ENCODE data around the gene METTL2B.

Gene METTL2B, protein sequence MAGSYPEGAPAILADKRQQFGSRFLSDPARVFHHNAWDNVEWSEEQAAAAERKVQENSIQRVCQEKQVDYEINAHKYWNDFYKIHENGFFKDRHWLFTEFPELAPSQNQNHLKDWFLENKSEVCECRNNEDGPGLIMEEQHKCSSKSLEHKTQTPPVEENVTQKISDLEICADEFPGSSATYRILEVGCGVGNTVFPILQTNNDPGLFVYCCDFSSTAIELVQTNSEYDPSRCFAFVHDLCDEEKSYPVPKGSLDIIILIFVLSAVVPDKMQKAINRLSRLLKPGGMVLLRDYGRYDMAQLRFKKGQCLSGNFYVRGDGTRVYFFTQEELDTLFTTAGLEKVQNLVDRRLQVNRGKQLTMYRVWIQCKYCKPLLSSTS

DNA sequence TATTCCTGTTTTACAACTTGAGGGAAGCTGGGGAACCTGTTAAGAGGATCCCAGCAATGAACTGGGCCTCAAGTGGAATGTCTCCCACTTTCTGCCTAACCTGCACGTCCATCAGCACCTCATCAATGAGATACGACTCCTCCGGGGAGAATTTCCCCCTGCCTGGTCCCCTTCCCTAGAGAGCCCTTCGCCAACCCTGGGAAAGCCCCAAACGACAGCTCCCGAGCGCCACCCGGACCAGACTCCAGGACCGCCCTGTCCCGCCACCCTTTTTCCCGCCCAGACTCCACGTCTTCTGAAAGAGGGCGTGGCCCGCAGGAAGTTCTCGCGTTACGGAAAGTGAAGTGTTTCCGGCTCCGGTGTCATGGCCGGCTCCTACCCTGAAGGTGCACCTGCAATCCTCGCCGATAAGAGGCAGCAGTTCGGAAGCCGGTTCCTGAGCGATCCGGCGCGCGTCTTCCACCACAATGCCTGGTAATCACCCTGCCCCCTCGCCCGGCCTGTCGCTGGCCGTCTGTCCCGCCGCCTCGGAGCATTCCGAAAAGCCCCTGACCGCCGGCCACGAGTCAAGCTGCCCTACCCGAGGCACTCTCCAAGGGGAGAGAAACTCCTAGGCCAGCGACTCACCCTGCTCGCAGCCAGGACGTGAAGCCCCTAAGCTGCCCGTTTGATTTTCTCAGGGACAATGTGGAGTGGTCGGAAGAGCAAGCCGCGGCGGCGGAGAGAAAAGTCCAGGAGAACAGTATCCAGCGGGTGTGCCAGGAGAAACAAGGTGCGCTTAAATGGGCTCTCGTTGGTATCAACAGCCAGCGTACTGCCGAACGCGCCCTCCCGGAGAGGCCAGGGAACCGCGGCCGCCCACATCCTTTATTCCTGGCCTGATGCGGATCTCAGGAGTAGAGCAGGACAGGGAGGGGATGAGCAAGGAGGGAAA is at the start of gene METTL2B:
Gene METTL2B (plus strand): TSS at position 347 of the 934 bp plus-strand sequence. CDS start 18 bp downstream, at position 365.
- peak; percentile 78 for DNase-seq (ENCODE audit: low read depth)

DNA sequence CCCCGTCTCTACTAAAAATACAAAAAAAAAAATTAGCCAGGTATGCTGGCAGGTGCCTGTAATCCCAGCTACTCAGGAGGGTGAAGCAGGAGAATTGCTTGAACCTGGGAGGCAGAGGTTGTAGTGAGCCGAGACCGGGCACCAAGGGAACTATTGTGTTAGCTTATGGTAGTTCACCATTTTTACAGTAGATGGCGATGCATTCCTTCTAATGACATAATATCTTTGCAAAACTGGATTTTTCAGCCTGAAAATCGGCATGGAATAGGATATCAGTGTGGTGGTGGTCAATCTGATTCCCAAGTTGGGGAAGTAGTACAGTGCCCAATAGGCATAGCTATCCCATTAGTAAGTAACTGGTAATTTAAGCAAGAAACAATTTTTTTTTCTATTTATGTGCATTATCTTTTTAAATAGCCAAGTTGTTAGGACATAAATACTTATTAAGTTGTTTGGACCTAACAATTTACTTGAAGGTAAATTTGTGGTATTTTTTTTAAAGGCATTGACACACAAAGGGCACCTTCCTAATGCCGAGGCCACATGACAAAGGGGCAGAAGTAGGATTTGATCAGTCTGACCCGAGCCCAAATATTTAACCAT is 49.2 kb upstream of the METTL2B start:
- peak; percentile 50 for DNase-seq (ENCODE audit: low read depth)

DNA sequence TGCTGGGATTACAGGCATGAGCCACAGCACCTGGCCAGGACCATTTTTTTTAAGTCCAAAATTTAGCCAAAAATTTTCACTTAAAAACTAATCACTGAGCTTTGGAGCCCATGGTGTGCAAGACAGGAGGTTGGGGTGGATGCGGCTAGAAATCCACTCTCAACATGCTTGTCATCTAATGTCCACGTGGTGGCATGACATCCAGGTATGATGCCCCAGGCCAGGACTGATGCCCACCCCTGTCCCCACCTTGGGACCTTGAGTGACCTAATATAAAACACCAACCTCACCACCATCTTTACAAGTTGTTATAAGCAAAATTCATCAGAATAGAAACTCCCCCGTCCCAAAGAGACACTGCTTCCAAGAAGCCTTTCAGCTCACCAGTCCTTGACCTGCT is 46.3 kb upstream of the METTL2B start:
- no peak for DNase-seq (ENCODE audit: low read depth)

DNA sequence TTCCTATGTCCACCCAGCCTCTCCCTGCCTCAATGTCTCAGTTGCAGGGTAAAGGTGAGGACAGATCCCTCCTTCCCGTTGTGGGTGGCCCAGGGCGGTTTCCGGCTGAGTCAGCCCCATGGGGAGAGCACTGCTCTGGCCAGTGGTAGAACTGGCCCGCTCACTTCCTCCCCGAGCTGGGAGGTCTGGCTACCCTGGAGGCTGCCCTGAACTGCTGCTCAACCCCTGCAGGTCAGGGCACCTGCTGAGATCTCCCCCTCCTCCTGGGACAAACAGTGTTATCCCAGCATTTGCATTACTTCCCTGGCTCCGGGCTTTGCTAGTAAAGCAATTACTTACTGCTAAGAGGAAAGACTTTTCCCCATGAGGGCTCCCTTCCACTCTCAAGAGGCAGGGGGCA is 45.3 kb upstream of the METTL2B start:
- DNase-seq (ENCODE audit: low read depth) = no peak

DNA sequence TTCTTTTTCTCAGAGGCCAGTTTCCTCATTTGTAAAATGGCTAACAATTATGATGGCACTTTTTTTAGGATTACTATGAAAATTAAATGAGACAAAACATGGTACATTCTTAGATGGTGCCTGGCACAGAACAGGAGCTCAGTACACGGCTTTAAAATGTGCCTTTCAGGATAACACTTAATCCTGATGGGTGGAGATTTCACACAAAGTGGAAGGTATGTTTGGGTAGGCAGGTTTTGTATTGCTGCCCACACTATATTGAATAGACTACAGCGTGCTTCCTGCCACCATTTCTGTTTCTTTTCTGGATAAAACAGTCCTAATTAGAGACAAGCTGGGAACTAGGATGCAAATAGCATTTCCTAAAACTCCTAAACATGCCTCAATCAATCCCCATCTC is 44.8 kb upstream of the METTL2B start:
- no peak for DNase-seq (ENCODE audit: low read depth)

DNA sequence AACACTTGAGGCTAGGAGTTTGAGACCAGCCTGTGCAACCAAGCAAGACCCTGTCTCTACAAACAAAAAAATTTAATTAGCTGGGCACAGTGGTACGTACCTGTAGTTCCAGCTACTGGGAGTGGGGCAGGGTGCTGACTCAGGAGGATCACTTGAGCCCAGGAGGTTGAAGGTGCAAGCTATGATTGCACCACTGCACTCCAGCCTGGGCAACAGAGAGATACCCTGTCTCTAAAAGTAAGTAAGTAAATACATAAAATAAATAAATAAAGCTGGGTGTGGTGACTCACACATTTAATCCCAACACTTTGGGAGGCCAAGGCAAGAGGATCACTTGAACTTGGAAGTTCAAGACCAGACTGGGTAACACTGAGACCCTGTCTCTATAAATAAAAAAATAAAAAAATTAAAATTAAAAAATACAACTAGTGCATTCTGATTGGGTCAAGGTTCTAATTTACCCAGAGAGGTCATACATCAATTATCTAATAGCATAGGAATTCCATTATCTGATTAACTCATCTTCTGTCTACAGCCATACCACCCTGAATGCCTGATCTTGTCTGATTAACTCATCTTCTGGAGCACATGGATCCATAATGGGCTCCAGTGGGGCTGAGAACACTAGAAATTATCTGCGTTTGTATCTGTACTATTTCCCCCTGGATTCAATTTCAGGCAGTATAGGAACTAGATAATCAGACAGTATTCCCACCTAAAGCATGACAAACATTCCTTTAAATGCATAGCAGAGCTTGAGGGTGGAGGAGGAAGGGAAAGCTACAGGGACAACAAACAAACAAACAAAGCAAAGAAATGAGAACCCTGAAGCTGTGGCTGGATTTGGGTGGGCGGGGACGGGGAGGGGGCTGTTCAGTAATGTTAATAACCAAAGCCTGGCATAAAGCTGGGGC is 41.9 kb upstream of the METTL2B start:
- DNase-seq (ENCODE audit: low read depth) = no peak

DNA sequence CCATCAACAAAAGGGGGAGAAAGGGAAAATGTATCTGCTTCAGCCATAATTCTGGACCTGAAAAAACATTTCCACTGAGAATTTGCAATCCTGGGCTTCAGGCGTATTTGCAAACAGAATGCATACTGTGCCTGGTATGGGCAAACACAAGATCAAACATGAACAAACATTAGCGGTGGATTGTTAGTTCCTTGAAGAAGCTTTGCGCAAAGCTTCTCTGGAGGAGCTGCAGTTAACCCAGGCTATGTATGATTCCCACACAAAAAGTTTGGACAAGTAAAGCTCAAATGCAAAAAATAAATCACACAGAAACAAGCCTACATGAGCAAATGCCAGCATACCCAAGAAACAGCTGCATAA is 41.2 kb upstream of the METTL2B start:
- no peak for DNase-seq (ENCODE audit: low read depth)

DNA sequence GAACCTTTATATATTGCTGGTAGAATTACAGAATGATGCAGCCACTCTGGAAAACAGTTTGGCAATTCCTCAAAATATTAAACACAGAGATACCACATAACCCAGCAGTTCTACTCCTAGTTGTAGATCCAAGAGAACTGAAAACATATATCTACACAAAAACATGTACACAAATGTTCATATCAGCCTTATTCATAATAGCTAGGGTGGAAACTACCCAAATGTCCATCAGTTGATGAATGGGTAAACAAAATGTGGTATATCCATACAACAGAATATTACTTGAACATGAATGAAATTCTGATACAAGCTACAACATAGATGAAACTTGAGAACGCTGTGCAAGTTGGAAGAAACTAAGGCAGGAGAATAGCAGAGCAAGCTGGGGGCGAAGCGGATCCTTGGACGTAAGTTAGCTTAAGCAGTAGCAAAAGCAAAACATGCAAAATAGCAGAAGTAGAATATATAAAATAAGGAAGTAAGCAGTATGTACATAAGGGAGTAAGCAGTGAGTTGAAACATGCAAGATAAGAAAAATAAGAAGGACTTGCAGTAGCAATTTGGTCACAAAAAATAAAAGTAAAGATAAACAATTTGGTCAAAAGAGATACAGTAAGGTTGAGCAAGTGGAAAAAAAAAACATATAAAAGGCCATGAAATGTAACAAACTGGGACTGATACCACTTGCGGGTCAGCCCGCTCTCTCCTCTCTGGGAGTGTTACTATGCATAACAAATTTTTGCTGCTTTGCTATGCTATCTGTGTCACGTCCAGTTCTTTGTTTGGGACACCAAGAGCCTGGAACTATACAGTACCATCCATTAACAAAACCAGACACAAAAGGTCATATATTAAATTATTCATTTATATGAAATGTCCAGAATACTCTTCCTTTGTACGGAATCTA is 38.9 kb upstream of the METTL2B start:
- no peak for DNase-seq (ENCODE audit: low read depth)

DNA sequence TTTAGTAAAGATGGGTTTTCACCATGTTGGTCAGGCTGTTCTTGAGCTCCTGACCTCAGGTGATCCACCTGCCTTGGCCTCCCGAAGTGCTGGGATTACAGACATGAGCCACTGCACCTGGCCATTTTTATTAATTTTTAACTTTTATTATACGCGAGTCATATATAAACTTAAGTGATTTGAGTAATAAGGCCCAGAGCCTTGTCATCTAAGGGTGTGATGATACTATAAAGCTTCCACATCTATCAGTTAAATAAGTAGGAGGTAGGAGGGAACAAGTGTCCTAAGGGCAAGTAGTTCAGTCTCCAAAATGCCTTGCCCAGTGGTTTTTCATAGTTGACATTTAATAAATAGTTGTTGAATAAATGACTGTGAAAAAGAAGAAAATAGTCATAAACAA is 34.2 kb upstream of the METTL2B start:
- DNase-seq (ENCODE audit: low read depth) = no peak

DNA sequence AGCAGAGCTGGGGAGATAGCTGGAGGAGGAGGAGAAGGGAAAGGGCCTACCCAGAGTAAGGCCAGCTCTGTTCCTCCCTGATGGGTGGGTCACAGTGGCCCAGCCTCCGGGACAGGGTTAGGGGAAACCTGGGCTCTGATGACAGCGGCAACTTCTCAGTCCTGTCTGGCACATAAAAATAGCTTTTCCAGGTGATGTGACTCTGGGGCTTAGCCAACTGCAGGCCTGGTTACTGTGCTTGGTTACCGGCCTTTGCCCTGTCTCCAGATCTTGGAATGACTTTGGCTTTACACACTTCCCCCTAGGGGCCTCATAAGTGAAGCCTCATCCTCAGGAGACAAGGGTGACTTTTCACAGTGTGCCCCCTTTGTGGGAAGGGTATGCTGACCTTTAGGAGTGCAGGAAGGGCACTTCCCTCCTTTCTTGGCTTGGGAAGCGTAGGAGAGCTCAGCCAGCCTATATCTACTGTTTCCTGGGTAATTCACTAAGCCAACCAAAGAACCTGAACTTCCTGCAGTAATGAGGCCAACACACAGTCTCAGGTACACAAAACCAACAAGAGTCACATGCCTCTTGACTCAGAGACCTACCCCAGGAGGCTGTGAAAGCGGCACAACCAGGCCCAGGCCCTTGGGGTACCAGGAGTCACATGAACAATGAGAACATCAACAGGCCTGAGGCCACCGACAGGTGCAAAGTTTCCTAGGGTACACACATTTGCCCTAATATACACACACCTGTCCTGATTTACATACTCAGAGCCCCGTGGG is 32.5 kb upstream of the METTL2B start:
- no peak for DNase-seq (ENCODE audit: low read depth)

DNA sequence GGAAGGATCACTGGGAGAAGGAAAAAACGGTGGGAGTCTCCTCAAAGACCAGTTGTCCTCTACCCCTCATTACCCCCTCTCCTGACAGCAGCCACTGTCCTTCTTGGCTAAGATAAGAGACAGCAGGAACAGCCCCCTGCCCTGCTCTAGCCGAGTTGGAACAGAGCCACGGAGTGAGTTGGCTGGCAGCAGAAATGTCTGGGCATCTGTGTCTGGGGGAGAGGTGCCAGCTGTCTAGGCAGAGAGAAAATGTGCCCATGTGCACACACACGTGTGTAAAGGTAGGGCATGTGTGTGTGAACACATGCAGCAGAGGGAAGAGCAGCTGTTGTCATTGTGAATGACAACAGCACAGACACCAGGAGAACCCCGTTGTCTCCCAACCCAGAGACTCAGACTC is 30.2 kb upstream of the METTL2B start:
- DNase-seq (ENCODE audit: low read depth) = no peak

DNA sequence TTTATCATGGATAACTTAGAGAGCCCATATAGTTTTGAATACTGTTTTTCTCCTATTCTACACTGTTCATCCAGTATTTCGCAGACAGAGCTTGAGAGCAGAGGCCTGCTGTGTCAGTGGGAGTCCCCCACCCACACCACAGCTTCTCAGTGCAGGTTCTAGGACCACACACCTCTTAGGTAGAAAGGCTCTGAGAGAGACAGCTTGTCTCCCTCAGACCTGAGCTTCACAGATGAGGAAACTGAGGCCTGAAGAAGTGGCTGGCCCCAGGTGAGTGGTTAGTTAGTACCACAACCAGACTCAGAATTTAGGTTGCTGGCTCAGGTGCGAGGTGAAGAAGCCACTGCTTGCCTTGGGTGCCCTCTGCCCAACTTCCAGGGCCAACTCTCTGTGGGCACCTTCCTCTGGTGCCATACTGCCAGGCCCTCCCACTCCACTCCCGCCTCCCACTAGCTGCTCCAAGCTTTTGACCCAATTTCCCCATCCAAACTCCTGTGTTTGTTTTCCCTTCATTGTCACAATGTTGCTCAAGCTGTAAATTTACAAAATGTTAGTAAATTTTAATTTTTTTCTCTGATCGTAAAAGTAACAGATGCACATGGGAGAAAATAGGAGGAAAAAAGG is 28.5 kb upstream of the METTL2B start:
- no peak for DNase-seq (ENCODE audit: low read depth)

DNA sequence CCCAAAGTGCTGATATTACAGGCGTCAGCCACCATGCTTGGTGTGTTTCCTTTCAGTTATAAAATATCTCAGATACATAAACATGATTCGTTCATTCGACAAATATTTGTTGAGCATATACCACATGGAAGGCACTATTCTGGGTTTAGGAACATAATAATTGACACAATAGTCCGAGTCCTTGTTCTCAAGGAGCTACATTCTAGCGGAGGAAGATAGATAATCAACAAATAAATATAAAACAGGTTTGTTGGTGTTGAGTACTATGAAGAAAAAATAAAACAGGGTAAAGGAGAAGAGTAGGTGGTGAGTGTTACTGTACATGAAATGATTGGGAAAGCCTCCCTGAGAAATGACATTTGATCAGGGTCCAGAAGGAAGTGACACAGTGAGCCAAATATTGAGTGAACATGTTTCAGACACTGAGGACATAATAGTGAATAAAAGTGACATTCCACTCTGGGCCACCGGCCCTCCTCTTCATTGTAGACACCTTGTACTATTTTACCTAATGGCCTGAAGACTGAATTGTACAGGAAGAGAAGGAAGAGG is 27.7 kb upstream of the METTL2B start:
- DNase-seq (ENCODE audit: low read depth) = no peak

DNA sequence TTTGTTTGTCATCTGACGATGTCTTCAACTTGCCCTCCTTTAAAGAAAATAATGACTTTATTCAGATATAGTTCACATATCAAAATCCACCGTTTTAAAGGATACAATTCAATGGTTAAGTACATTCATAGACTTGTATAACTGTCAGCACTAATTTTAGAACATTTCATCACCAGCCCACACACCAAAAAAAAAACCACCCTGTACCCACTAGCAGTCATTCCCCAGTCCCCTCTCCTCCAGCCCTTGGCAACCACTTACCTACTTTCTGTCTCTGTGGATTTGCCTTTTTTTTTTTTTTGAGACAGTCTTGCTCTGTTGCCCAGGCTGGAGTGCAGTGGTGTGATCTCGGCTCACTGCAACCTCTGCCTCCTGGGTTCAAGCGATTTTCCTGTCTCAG is 26.1 kb upstream of the METTL2B start:
- no peak for DNase-seq (ENCODE audit: low read depth)

DNA sequence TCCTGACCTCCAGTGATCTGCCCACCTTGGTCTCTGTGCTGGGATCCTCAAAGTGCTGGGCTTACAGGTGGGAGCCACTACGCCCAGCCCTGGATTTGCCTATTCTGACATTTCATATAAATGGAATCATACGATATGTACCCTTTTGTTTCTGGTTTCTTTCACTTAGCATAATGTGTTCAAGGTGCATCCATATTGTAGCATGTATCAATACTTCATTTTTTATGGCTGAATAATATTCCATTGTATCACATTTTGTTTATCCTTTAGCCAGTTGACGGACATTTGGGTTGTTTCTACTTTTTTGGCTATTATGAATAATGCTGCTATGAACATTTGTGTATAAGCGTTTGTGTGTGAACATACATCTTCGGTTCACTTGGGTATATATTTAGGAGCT is 25.6 kb upstream of the METTL2B start:
- no peak for DNase-seq (ENCODE audit: low read depth)

DNA sequence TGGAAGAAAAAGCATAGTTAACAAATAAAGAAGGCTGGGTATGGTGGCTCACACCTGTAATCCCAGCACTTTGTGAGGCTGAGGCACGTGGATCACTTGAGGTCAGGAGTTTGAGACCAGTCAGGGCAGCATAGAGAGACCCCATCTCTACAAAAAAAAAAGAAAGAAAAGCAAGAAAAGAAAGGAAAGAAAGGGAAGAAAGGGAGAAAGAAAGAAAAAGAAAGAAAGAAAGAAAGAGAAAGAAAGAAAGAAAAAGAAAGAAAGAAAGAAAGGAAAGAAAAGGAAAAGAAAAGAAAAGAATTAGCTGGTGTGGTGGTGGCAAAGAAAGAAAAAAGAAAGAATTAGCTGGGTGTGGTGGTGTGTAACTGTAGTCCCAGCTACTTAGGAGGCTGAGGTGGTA is 24.0 kb upstream of the METTL2B start:
- DNase-seq (ENCODE audit: low read depth) = no peak

DNA sequence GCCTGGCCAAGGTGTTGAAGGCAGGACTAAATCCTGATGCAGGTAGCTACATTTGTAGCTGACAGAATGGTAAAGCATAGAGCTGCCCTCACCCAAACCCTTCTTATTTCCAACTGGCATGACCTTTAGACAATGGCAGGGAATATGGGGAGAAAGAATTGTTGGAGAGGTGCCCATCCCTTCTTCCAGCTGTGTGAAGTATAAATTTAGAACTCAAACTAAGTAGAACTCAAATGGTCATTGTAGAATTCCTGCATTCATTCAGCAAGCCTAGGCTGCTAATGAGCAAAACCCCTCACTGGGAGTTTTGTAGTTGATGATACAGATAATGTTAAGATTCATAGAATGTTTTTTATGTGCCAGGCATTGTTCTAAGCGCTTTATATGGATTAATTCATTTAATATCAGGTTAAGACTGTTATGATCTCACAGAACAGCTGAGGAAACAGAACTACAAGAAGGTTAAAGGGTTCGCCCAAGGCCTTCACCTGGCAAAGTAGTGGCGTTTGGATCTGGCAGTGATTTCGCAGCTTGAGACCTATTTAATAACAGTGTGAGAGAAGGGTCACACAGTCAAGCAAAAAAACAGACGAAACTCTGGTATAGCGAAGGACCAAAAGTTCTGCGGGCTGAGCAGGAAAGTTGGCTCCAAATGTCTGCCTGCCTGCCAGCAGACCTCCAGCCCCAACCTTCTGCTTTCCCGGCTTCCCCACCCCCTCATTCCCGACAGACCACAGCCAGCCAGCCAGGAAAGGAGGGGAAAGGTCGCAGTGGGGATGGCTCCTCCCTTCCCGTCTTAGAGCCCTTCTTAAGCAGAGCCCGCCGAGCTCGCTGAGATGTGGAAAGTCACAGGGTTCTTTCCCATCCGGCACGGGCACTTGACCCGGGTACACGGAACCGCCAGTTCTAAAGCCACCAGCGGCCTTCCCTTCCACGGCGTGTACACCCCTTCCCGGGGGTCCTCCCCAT is 22.4 kb upstream of the METTL2B start:
- DNase-seq (ENCODE audit: low read depth) = peak; percentile 87

Measured in fibroblast of the conjunctiva (primary cell).